Measurements from ENCODE around the gene SLC38A4. TPM values are rescaled to one million over a fixed set of nuclear protein-coding genes. Genes with fewer than 3 reads are reported as not detected.

SLC38A4 gene
- total RNA-seq, 1 donor from 2014 or later, result 2.5 TPM

GRCh38 chr12:46773586-46774321, 52.0 kb downstream of the SLC38A4 start:
- Mint-ChIP-seq H3K27me3 (ENCODE audit: insufficient read depth, low read depth) (no peaks in the 10 kb centered on the region), H3K27ac (no peak overlapping the region), H3K4me1 (peaks cover 18% of the 10 kb centered on the region), H3K9me3 (no peaks in the 10 kb centered on the region), H3K4me3 (no peak overlapping the region), H3K36me3 (no peaks in the 10 kb centered on the region)
- H3K36me3 ChIP-seq, result no peaks in the 10 kb centered on the region
- no peaks in the 10 kb centered on the region for H3K27me3 ChIP-seq
- no peaks in the 10 kb centered on the region for H3K9me3 ChIP-seq (ENCODE audit: low read depth)
- H4K20me1 ChIP-seq (ENCODE audit: low read depth), result no peaks in the 10 kb centered on the region
- no peak overlapping the region for H3K27ac ChIP-seq
- H3F3A ChIP-seq (ENCODE audit: low read depth), result peaks cover 4% of the 10 kb centered on the region
- H3K4me1 ChIP-seq, result peaks cover 23% of the 10 kb centered on the region
- no peak for TF ChIP-seq EZH2 (IDR thresholded peaks at IDR 0.05)
- TF ChIP-seq CTCF (IDR thresholded peaks at IDR 0.05), result no peak
- no peak for TF ChIP-seq EZH2phosphoT487 (IDR thresholded peaks at IDR 0.05)
- H2AFZ ChIP-seq (replicated peaks), result no peak overlapping the region
- H3K4me2 ChIP-seq, result no peak overlapping the region
- H3K9ac ChIP-seq, result no peak overlapping the region
- DNase-seq (ENCODE audit: low spot score), result no peak
- H3K79me2 ChIP-seq (ENCODE audit: low read depth), result no peaks in the 10 kb centered on the region
- no peak overlapping the region for H3K4me3 ChIP-seq

- no peak for DNase-seq (ENCODE audit: low spot score)
- peaks cover 23% of the 10 kb centered on the region for H3K4me1 ChIP-seq
- peak overlapping the region; percentile 3 for H3K27ac ChIP-seq
- peak overlapping the region; percentile 58 for H2AFZ ChIP-seq (replicated peaks)
- no peaks in the 10 kb centered on the region for H3K79me2 ChIP-seq (ENCODE audit: low read depth)
- H3K9me3 Mint-ChIP-seq, result no peaks in the 10 kb centered on the region
- H3K9ac ChIP-seq, result no peak overlapping the region
- H3K27me3 Mint-ChIP-seq (ENCODE audit: insufficient read depth, low read depth), result no peaks in the 10 kb centered on the region
- H3K4me3 ChIP-seq, result no peak overlapping the region
- H3K27me3 ChIP-seq, result no peaks in the 10 kb centered on the region
- H3K9me3 ChIP-seq (ENCODE audit: low read depth), result no peaks in the 10 kb centered on the region
- H3F3A ChIP-seq (ENCODE audit: low read depth), result peaks cover 4% of the 10 kb centered on the region
- no peak overlapping the region for H3K27ac Mint-ChIP-seq
- no peaks in the 10 kb centered on the region for H4K20me1 ChIP-seq (ENCODE audit: low read depth)
- no peak overlapping the region for H3K4me3 Mint-ChIP-seq
- TF ChIP-seq EZH2 (IDR thresholded peaks at IDR 0.05) (no peak), EZH2phosphoT487 (IDR thresholded peaks at IDR 0.05) (no peak), CTCF (IDR thresholded peaks at IDR 0.05) (no peak)
- H3K4me2 ChIP-seq, result peak overlapping the region; percentile 65
- peaks cover 18% of the 10 kb centered on the region for H3K4me1 Mint-ChIP-seq
- no peaks in the 10 kb centered on the region for H3K36me3 Mint-ChIP-seq
- no peaks in the 10 kb centered on the region for H3K36me3 ChIP-seq
Observed at GRCh38 chr12:46771268-46771827, 54.4 kb downstream of the SLC38A4 start.

GRCh38 chr12:46770501-46771183, 55.2 kb downstream of the SLC38A4 start:
- no peak overlapping the region for H3K27ac ChIP-seq
- Mint-ChIP-seq H3K27ac (no peak overlapping the region), H3K36me3 (no peaks in the 10 kb centered on the region), H3K9me3 (no peaks in the 10 kb centered on the region), H3K4me3 (no peak overlapping the region), H3K4me1 (peaks cover 18% of the 10 kb centered on the region), H3K27me3 (ENCODE audit: insufficient read depth, low read depth) (no peaks in the 10 kb centered on the region)
- no peaks in the 10 kb centered on the region for H4K20me1 ChIP-seq (ENCODE audit: low read depth)
- H3K36me3 ChIP-seq, result no peaks in the 10 kb centered on the region
- H3K79me2 ChIP-seq (ENCODE audit: low read depth), result no peaks in the 10 kb centered on the region
- H3K9me3 ChIP-seq (ENCODE audit: low read depth), result no peaks in the 10 kb centered on the region
- peak overlapping the region; percentile 5 for H3K4me3 ChIP-seq
- no peak for TF ChIP-seq CTCF (IDR thresholded peaks at IDR 0.05)
- no peak for TF ChIP-seq EZH2phosphoT487 (IDR thresholded peaks at IDR 0.05)
- no peak for TF ChIP-seq EZH2 (IDR thresholded peaks at IDR 0.05)
- H2AFZ ChIP-seq (replicated peaks), result no peak overlapping the region
- peaks cover 23% of the 10 kb centered on the region for H3K4me1 ChIP-seq
- peak; percentile 69 for DNase-seq (ENCODE audit: low spot score)
- H3K27me3 ChIP-seq, result no peaks in the 10 kb centered on the region
- no peak overlapping the region for H3K9ac ChIP-seq
- H3F3A ChIP-seq (ENCODE audit: low read depth), result peaks cover 4% of the 10 kb centered on the region
- peak overlapping the region; percentile 65 for H3K4me2 ChIP-seq
